K562 (cell line): Measurements from ENCODE around the gene UCKL1. TPM values are rescaled to one million over a fixed set of nuclear protein-coding genes. Genes with fewer than 3 reads are reported as not detected.
A peak's percentile ranks its signal among the peaks of the same experiment; 100 is the strongest.

Experiments used
- CHD1 ChIP-seq: fragments of 200-600 bp; sonication (generic); IDR thresholded peaks from one replicate; pipeline ENCODE4 v1.6.1; 2012; ENCODE audit warnings: mild to moderate bottlenecking, moderate library complexity, low read length, inconsistent platforms
- DACH1 ChIP-seq: fragments of 450-650 bp; IDR thresholded peaks from 2 replicates; pipeline ENCODE4 v1.6.1; 2018; ENCODE audit not compliant: partially characterized antibody
- EP400 ChIP-seq: fragments of 450-650 bp; IDR thresholded peaks from 2 replicates; pipeline ENCODE4 v1.6.1; 2017; ENCODE audit warnings: antibody characterized with exemption, mild to moderate bottlenecking, moderate library complexity
- FOXP1 ChIP-seq: sonication (generic); formaldehyde crosslinking; IDR thresholded peaks from 2 replicates; pipeline ENCODE4 v1.8.0; 2022; ENCODE audit warnings: mild to moderate bottlenecking, missing genetic modification reagents
- ILK ChIP-seq: fragments of 450-650 bp; IDR thresholded peaks from 2 replicates; pipeline ENCODE4 v1.6.1; 2016; ENCODE audit warnings: missing genetic modification characterization, low read depth, mild to moderate bottlenecking, missing compliant biosample characterization, moderate library complexity, borderline replicate concordance
- LCOR ChIP-seq: sonication (generic); formaldehyde crosslinking; IDR thresholded peaks from 2 replicates; pipeline ENCODE4 v1.8.0; 2022; ENCODE audit warnings: mild to moderate bottlenecking, missing genetic modification reagents
- MAZ ChIP-seq, 2 experiments: fragments of 450-650 bp in 1 of 2; sonication (generic) in 1 of 2; formaldehyde crosslinking; IDR thresholded peaks in 1 of 2; conservative IDR thresholded peaks in 1 of 2; 2 replicates each; pipeline versions ENCODE4 v1.4.0 to v1.5.0; 2020; ENCODE audit warnings: mild to moderate bottlenecking in 1 of 2, missing genetic modification reagents in 1 of 2
- PBX2 ChIP-seq, 2 experiments: IDR thresholded peaks in 1 of 2; conservative IDR thresholded peaks in 1 of 2; 2 replicates each; pipeline ENCODE4 v1.6.1; 2016; ENCODE audit warnings: low read depth in 2 of 2, mild to moderate bottlenecking in 1 of 2, missing compliant biosample characterization in 1 of 2, missing genetic modification characterization in 1 of 2, moderate library complexity in 1 of 2
- SP1 ChIP-seq: sonication (generic); formaldehyde crosslinking; IDR thresholded peaks from 2 replicates; pipeline ENCODE4 v1.8.1; 2022; ENCODE audit warnings: mild to moderate bottlenecking, missing genetic modification reagents
- TBP ChIP-seq: optimal IDR thresholded peaks from 2 replicates; pipeline ENCODE3; 2011; ENCODE audit warnings: low read depth, low read length, improper control_type of control experiment
- TCFL5 ChIP-seq: fragments of 250-450 bp; sonication (Bioruptor Pico); conservative IDR thresholded peaks from 2 replicates; pipeline ENCODE4 v1.6.1; 2021; ENCODE audit warnings: mild to moderate bottlenecking, moderate library complexity, matching md5 sums
- TSC22D4 ChIP-seq: fragments of 450-650 bp; IDR thresholded peaks from 2 replicates; pipeline ENCODE4 v1.6.1; 2016; ENCODE audit warnings: missing genetic modification characterization, missing biosample characterization, control low read depth
- ZBTB2 ChIP-seq: fragments of 450-650 bp; IDR thresholded peaks from 2 replicates; pipeline ENCODE4 v1.6.1; 2016; ENCODE audit warnings: antibody characterized with exemption
- ZBTB33 ChIP-seq: sonication (generic); formaldehyde crosslinking; IDR thresholded peaks from 2 replicates; pipeline ENCODE4 v1.8.1; 2023; ENCODE audit warnings: mild to moderate bottlenecking, missing genetic modification reagents
- ZNF277 ChIP-seq: fragments of 250-450 bp; sonication (Bioruptor Pico); IDR thresholded peaks from 2 replicates; pipeline ENCODE4 v1.8.0; 2022; ENCODE audit warnings: inconsistent platforms, mild to moderate bottlenecking, moderate library complexity, borderline replicate concordance
- ZNF57 ChIP-seq: fragments of 450-650 bp; formaldehyde crosslinking; IDR thresholded peaks from 2 replicates; pipeline ENCODE4 v1.4.0; 2020; ENCODE audit warnings: mild to moderate bottlenecking, moderate library complexity
- ZSCAN32 ChIP-seq: fragments of 450-650 bp; formaldehyde crosslinking; IDR thresholded peaks from 2 replicates; pipeline ENCODE4 v1.4.0; 2020; ENCODE audit warnings: mild to moderate bottlenecking, moderate library complexity
- polyA plus RNA-seq, 8 experiments: library from polyadenylated mRNA; depleted of rRNA in 4 of 8; stranded (reverse) in 5 of 8; unstranded in 3 of 8; fragments of >200 nt; fragmentation: Nextera tagmentation in 2 of 8; fragmentation: Illumina TruSeq in 1 of 8; extraction: Ambion mirVana in 2 of 8; extraction: Trizol in 1 of 8; gene quantifications; 2 replicates each; pipeline versions ENCODE4 v1.2.1 to v1.2.3, GENCODE V29; 2011 to 2014; ENCODE audit warnings: inconsistent platforms in 1 of 8, missing spikeins in 1 of 8
- total RNA-seq, 7 experiments: library from RNA; depleted of rRNA in 6 of 7; stranded (reverse); fragments of >200 nt in 6 of 7; fragmentation: Illumina TruSeq in 2 of 7; extraction: Trizol in 2 of 7; gene quantifications; 2 replicates each; pipeline versions ENCODE4 v1.2.1 to v1.2.3, GENCODE V29; 2011 to 2021; ENCODE audit warnings: low replicate concordance in 1 of 7

Gene UCKL1
- total and polyA plus RNA-seq, 9 of the 15 experiments (the other 6 are each of a cell fraction or from before 2014, with no cell fraction given): 3.1 to 52.8 (median 24.2) TPM

GRCh38 chr20:63969838-63970713 lies 13.9 kb upstream of the UCKL1 start, which contains the start of gene ZNF512B (continued):
- TF ChIP-seq ZBTB2: 0 out of 2 replicates have a peak, but pooled peaks have one; percentile 52
- no peak for TF ChIP-seq ILK (tag)
- no peak for TF ChIP-seq LCOR (CRISPR knock-in tag)
- no peak for TF ChIP-seq TCFL5
- peak; percentile 45 for TF ChIP-seq TBP
- no peak for TF ChIP-seq ZSCAN32 (CRISPR knock-in tag)
- no peak for TF ChIP-seq FOXP1 (CRISPR knock-in tag)
- TF ChIP-seq CHD1: no peak
- TF ChIP-seq MAZ (CRISPR knock-in tag; conservative IDR thresholded peaks at IDR 0.05 in 1 of 2, IDR thresholded peaks at IDR 0.05 in 1 of 2): peak; percentile 35 to 63; a peak in 2 of 4 replicates
- TF ChIP-seq TSC22D4 (tag): no peak
- peak; percentile 42; the same call in 1 of the 2 replicates for TF ChIP-seq ZBTB33 (CRISPR knock-in tag)
- TF ChIP-seq ZNF57 (CRISPR knock-in tag): no peak
- TF ChIP-seq PBX2 (CRISPR knock-in tag; IDR thresholded peaks at IDR 0.05; ENCODE audit: low read depth): no peak
- no peak for TF ChIP-seq PBX2 (tag; conservative IDR thresholded peaks at IDR 0.05; ENCODE audit: low read depth)
- TF ChIP-seq ZNF277 (CRISPR knock-in tag): no peak
- no peak for TF ChIP-seq EP400
- peak; percentile 55 for TF ChIP-seq SP1
- no peak for TF ChIP-seq DACH1
